GM13977 (cell line): Measurements from ENCODE around the gene CDKN2A.

Experiments used
- DNase-seq: peaks from one replicate; pipeline ENCODE4 v3.0.0; 2012; ENCODE audit warnings: low spot score
- in situ Hi-C: fragments of 300-500 bp; cut with MboI; formaldehyde crosslinking; loops from one replicate; pipeline ENCODE4 v1.12.0; 2022; ENCODE audit warnings: low sequenced_read_pairs, low pct_unique_long_range_greater_than_20kb, mixed read lengths, inconsistent platforms; ENCODE audit not compliant: unreplicated experiment
- TF ChIP-seq, protein P1 (sequence below): IDR thresholded peaks from 2 replicates; pipeline ENCODE4 v1.5.1; 2012; ENCODE audit warnings: mild to moderate bottlenecking, control low read depth; ENCODE audit not compliant: insufficient read depth; ENCODE audit errors: extremely low read depth, missing control alignments

CDKN2A gene

DNA sequence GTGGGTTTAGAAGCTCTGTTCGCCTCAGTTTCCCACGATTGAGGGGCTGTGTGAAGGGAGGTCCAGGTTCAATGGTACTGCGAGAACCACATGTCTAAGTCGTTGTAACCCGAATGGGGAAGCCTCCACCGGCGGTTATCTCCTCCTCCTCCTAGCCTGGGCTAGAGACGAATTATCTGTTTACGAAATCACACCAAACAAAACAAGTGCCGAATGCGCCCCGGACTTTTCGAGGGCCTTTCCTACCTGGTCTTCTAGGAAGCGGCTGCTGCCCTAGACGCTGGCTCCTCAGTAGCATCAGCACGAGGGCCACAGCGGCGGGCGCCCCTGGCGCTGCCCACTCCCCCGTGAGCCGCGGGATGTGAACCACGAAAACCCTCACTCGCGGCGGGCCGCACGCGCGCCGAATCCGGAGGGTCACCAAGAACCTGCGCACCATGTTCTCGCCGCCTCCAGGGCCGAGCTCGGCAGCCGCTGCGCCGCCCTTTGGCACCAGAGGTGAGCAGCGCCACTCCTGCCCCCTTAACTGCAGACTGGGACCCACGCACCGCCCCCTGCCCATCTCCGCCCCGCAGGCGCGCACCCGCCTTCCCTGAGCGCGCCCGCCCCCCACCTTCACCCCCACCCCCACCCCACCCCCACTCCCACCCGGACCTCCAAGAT, at the start of gene CDKN2A:
CDKN2A (minus strand) TSS at position 500 of the 663 bp plus-strand sequence.
- TF ChIP-seq, protein P1, sequence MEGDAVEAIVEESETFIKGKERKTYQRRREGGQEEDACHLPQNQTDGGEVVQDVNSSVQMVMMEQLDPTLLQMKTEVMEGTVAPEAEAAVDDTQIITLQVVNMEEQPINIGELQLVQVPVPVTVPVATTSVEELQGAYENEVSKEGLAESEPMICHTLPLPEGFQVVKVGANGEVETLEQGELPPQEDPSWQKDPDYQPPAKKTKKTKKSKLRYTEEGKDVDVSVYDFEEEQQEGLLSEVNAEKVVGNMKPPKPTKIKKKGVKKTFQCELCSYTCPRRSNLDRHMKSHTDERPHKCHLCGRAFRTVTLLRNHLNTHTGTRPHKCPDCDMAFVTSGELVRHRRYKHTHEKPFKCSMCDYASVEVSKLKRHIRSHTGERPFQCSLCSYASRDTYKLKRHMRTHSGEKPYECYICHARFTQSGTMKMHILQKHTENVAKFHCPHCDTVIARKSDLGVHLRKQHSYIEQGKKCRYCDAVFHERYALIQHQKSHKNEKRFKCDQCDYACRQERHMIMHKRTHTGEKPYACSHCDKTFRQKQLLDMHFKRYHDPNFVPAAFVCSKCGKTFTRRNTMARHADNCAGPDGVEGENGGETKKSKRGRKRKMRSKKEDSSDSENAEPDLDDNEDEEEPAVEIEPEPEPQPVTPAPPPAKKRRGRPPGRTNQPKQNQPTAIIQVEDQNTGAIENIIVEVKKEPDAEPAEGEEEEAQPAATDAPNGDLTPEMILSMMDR = peak; percentile 45
- peak; percentile 71 for DNase-seq
- in situ Hi-C loops = no loop called here

- in situ Hi-C loops = loop anchor here (25.0 kb wide), 1 partner anchor 232 kb away; the partner anchor contains the start of gene MTAP
- no peak for DNase-seq
- TF ChIP-seq, protein P1 = no peak
Measured at GRCh38 chr9:22043928-22044327, 49.7 kb upstream of the CDKN2A start.

DNA sequence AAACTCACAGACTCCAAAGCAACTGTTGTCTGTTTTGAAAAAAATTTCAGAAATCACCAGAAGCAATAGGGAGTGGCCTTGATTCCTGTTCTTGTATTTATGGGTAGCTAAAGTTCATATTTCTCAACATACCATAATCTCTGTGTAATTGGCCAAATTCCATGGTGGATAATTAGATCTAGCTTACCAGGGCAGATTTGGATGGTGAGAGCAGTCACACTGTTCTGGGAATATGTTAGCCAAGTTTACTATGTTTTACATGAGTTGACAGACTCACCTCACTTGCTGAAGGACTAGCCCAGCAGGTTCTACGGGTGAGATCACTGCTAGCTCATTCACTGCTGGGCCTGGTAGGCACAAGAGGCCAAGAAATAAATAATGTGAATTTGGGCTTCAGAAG, 47.6 kb upstream of the CDKN2A start:
- no peak for DNase-seq
- in situ Hi-C loops = loop anchor here (25.0 kb wide), 1 partner anchor 229 kb away; the partner anchor contains the start of gene MTAP
- TF ChIP-seq, protein P1 = no peak

DNA sequence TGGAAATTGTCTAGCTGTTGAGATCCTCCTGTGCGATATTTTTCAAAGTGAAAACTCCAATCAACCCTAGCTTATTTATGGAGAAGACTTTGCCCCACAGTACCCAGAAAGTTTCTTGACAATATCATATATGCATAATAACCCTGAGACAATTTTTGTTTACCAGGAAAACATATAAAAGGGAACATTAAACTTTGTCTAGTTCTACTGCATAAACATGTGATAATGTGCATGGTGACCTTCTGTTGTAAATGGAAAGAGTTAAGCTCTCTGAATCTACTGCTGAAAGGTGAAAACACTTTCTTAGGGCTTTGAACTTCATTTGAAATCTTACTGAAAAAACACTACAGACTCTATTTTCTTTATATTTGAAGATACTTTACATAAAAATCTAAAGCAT, 47.2 kb upstream of the CDKN2A start:
- TF ChIP-seq, protein P1 = no peak
- no peak for DNase-seq
- in situ Hi-C loops = loop anchor here (25.0 kb wide), 1 partner anchor 229 kb away; the partner anchor contains the start of gene MTAP

GRCh38 chr9:22040760-22041159, 46.6 kb upstream of the CDKN2A start:
- in situ Hi-C loops = loop anchor here (25.0 kb wide), 1 partner anchor 228 kb away; the partner anchor contains the start of gene MTAP
- no peak for DNase-seq
- TF ChIP-seq, protein P1 = no peak

DNA sequence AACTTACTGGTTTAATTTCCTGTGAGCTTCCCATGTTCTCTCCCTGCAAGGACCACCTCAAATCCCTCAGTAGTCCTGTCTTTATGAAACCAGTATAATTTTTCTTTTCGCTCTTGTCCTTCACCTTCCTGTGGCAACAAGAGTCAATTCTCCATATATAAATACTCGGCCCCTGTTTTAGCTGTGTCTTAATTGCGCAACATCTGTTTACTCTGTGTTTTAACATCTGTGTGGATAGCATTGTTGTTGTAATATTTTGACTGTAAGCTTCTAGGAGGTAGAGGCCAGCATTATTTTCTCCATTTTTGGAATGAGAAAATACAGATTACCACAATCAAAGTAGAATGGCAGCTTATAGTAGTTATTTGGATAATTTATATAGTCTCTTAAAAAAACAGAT, 45.1 kb upstream of the CDKN2A start:
- TF ChIP-seq, protein P1 = no peak
- in situ Hi-C loops = loop anchor here (25.0 kb wide), 1 partner anchor 227 kb away; the partner anchor contains the start of gene MTAP
- no peak for DNase-seq
